Panc1 (cell line): ENCODE results near the gene ARHGEF10L. TPM values are rescaled to one million over a fixed set of nuclear protein-coding genes. Genes with fewer than 3 reads are reported as not detected.

Source experiments
- ATAC-seq: fragments of 200-7000 bp; cut with Tn5 transposase; 2 replicates; pipeline ENCODE4 v1.9.1; 2020; ENCODE audit warnings: mild to moderate bottlenecking, moderate library complexity
- BruUV-seq: library from RNA; stranded (reverse); fragments of 400-500 nt; replicated peaks from 2 replicates; lab custom pipeline; 2021; lab: Mats Ljungman, UMichigan
- CTCF ChIA-PET: fragments of 300-600 bp; sonication (Branson Sonifier 250); formaldehyde crosslinking; loops from one replicate; lab custom pipeline; 2022; ENCODE audit warnings: antibody characterized with exemption; lab: Charles Lee
- POLR2A ChIA-PET: fragments of 300-600 bp; sonication (Branson Sonifier 250); formaldehyde crosslinking; loops from one replicate; lab custom pipeline; 2022; ENCODE audit warnings: antibody characterized with exemption; lab: Charles Lee
- DNase-seq: peaks from one replicate; pipeline ENCODE4 v3.0.0-alpha.2; 2010; ENCODE audit warnings: low read depth, low spot score
- H3K27ac ChIP-seq: 2 replicates; pipeline ENCODE4 v1.5.1; 2011; ENCODE audit warnings: mild to moderate bottlenecking, low read length, inconsistent platforms
- H3K27me3 ChIP-seq: fragments of 200-500 bp; sonication (Bioruptor generic); 2 replicates; pipeline ENCODE4 v1.6.0; 2014; ENCODE audit warnings: low read length, inconsistent platforms; ENCODE audit not compliant: control insufficient read depth, insufficient read depth
- H3K36me3 ChIP-seq: fragments of 200-500 bp; sonication (Bioruptor generic); 2 replicates; pipeline ENCODE4 v1.5.1; 2014; ENCODE audit warnings: inconsistent platforms, mild to moderate bottlenecking, low read length, moderate library complexity; ENCODE audit not compliant: control insufficient read depth, insufficient read depth
- H3K4me1 ChIP-seq: 2 replicates; pipeline ENCODE4 v1.5.1; 2011; ENCODE audit warnings: inconsistent platforms, mild to moderate bottlenecking, low read length, moderate library complexity; ENCODE audit not compliant: control insufficient read depth, insufficient read depth
- H3K4me3 ChIP-seq, 2 experiments: 2 replicates each; pipeline ENCODE4 v1.5.1; 2011 to 2012; ENCODE audit warnings: low read depth in 2 of 2, low read length in 2 of 2, mild to moderate bottlenecking in 2 of 2, inconsistent platforms in 1 of 2, moderate library complexity in 1 of 2
- H3K9me3 ChIP-seq: fragments of 200-500 bp; sonication (Bioruptor generic); 2 replicates; pipeline ENCODE4 v1.5.1; 2014; ENCODE audit warnings: low read depth, mild to moderate bottlenecking, inconsistent platforms, low read length, moderate library complexity; ENCODE audit not compliant: control insufficient read depth, insufficient read depth
- POLR2AphosphoS5 ChIP-seq: IDR thresholded peaks from 2 replicates; pipeline ENCODE4 v1.6.1; 2012; ENCODE audit warnings: mild to moderate bottlenecking, low read depth, low read length, moderate library complexity
- SIN3A ChIP-seq: IDR thresholded peaks from 2 replicates; pipeline ENCODE4 v1.6.1; 2012; ENCODE audit warnings: low read depth, mild to moderate bottlenecking, low read length, moderate library complexity, borderline replicate concordance; ENCODE audit not compliant: insufficient read depth
- TCF7L2 ChIP-seq: IDR thresholded peaks from 2 replicates; pipeline ENCODE4 v1.6.1; 2011; ENCODE audit warnings: mild to moderate bottlenecking, low read depth, low read length, inconsistent platforms
- in situ Hi-C: cut with HindIII; loops from 2 replicates; pipeline ENCODE4 v1.10.0; 2016; ENCODE audit warnings: low sequenced_read_pairs, low pct_unique_long_range_greater_than_20kb
- intact Hi-C: fragments of 100-400 bp; cut with micrococcal nuclease; formaldehyde crosslinking; loops from one replicate; pipeline ENCODE4 v1.10.0; 2022; ENCODE audit not compliant: unreplicated experiment
- total RNA-seq: library from RNA; stranded (reverse); gene quantifications from one replicate; pipeline ENCODE4 v1.2.1, GENCODE V29; 2021; ENCODE audit not compliant: unreplicated experiment
- TF ChIP-seq, protein P1 (sequence below): fragments of 450-650 bp; IDR thresholded peaks from 2 replicates; pipeline ENCODE4 v1.5.1; 2017; ENCODE audit warnings: mild to moderate bottlenecking
- TF ChIP-seq, protein P2 (sequence below), 2 experiments: IDR thresholded peaks; 2 replicates each; pipeline ENCODE4 v1.6.1; 2011 to 2012; ENCODE audit warnings: low read depth in 2 of 2, control low read depth in 1 of 2, low read length in 1 of 2, mild to moderate bottlenecking in 1 of 2, moderate library complexity in 1 of 2; ENCODE audit not compliant: insufficient read depth in 1 of 2

Gene ARHGEF10L
- total RNA-seq, 1 experiment from 2014 or later = 5.9 TPM

DNA sequence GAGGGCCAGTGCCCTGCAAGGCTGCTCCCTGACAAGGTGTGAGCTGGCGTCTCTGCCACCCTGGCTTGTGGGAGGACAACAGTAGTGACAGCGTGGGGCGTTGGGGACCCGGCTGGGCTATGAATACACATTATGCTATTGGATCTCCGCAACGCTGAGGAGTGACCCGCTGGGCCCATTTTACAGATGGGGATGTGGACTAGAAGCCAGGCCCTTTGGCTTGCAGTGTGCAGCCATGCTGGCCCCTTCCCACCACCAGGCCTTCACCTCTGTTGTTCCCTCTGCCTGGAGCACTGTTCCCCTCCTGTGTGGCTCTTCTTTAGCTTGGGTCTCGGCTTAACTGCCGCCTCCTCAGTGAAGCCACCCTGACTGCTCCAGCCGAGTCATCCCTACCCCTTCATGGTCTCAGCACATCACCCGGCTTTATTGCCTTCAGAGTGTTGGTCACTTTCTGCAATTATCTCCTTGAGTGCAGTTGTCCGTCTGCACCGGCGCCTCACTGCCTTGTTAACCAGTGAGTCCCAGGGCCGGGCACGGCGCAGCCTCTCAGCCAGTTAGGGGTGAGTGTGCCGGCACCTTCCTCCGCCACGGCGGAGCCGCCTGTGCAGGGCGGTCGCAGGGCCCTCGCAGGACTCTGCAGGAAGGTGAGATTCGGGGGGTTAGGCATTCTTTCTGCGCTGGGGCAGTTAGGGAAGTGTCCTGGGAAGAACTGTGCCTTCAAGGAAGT, 131.3 kb downstream of the ARHGEF10L start:
- ChIA-PET POLR2A (interaction anchor here (0.6 kb wide), 1 partner anchor 13 kb away, joined by 5 read pairs; no protein-coding TSS in a partner anchor), CTCF (no interaction called here)
- no TSS peak for BruUV-seq
- in situ Hi-C loops (no loop called here), intact Hi-C loops (no loop called here)
- H3K36me3 ChIP-seq = no peaks in the 10 kb centered on the region
- H3K9me3 ChIP-seq = no peaks in the 10 kb centered on the region
- DNase-seq (no peak), ATAC-seq (no peak)
- H3K4me1 ChIP-seq = no peaks in the 10 kb centered on the region
- H3K4me3 ChIP-seq = no peak overlapping the region
- no peak overlapping the region for H3K27ac ChIP-seq
- H3K27me3 ChIP-seq = no peaks in the 10 kb centered on the region
- no peak for TF ChIP-seq SIN3A
- TF ChIP-seq, protein P1, sequence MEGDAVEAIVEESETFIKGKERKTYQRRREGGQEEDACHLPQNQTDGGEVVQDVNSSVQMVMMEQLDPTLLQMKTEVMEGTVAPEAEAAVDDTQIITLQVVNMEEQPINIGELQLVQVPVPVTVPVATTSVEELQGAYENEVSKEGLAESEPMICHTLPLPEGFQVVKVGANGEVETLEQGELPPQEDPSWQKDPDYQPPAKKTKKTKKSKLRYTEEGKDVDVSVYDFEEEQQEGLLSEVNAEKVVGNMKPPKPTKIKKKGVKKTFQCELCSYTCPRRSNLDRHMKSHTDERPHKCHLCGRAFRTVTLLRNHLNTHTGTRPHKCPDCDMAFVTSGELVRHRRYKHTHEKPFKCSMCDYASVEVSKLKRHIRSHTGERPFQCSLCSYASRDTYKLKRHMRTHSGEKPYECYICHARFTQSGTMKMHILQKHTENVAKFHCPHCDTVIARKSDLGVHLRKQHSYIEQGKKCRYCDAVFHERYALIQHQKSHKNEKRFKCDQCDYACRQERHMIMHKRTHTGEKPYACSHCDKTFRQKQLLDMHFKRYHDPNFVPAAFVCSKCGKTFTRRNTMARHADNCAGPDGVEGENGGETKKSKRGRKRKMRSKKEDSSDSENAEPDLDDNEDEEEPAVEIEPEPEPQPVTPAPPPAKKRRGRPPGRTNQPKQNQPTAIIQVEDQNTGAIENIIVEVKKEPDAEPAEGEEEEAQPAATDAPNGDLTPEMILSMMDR = no peak
- no peak for TF ChIP-seq TCF7L2
- TF ChIP-seq, protein P2, sequence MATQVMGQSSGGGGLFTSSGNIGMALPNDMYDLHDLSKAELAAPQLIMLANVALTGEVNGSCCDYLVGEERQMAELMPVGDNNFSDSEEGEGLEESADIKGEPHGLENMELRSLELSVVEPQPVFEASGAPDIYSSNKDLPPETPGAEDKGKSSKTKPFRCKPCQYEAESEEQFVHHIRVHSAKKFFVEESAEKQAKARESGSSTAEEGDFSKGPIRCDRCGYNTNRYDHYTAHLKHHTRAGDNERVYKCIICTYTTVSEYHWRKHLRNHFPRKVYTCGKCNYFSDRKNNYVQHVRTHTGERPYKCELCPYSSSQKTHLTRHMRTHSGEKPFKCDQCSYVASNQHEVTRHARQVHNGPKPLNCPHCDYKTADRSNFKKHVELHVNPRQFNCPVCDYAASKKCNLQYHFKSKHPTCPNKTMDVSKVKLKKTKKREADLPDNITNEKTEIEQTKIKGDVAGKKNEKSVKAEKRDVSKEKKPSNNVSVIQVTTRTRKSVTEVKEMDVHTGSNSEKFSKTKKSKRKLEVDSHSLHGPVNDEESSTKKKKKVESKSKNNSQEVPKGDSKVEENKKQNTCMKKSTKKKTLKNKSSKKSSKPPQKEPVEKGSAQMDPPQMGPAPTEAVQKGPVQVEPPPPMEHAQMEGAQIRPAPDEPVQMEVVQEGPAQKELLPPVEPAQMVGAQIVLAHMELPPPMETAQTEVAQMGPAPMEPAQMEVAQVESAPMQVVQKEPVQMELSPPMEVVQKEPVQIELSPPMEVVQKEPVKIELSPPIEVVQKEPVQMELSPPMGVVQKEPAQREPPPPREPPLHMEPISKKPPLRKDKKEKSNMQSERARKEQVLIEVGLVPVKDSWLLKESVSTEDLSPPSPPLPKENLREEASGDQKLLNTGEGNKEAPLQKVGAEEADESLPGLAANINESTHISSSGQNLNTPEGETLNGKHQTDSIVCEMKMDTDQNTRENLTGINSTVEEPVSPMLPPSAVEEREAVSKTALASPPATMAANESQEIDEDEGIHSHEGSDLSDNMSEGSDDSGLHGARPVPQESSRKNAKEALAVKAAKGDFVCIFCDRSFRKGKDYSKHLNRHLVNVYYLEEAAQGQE (IDR thresholded peaks at IDR 0.05; ENCODE audit: insufficient read depth in 1 of 2, low read depth in 2 of 2, low read length in 1 of 2) = no peak
- no peak for TF ChIP-seq POLR2AphosphoS5

DNA sequence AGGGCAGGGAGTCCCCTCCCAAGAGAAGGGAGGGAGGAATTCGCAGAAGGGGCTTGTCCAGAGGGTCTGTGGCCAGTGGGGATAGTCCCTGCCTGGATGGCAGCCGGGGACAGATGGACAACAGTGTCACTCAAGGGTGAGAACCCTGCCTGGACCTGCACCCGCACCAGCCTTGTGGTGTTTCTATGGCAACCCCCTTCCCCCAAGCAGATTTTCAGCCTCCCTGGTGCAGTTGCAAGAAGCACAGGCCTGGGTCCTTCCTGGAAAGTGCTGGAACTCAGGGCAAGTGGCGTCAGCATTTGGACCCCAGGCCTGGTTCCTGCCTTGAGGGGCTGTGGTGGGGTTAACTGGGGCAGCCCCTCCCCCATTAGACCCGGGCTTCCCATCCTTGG, 131.8 kb downstream of the ARHGEF10L start:
- in situ Hi-C loops (no loop called here), intact Hi-C loops (no loop called here)
- Histone ChIP-seq H3K27me3 (no peaks in the 10 kb centered on the region), H3K27ac (no peak overlapping the region), H3K4me3 (no peak overlapping the region), H3K36me3 (no peaks in the 10 kb centered on the region), H3K9me3 (no peaks in the 10 kb centered on the region), H3K4me1 (no peaks in the 10 kb centered on the region)
- ChIA-PET CTCF (no interaction called here), POLR2A (no interaction called here)
- no peak for DNase-seq
- no peak for ATAC-seq
- no TSS peak for BruUV-seq
- TF ChIP-seq SIN3A = no peak
- TF ChIP-seq, protein P1 = no peak
